SK-N-SH (cell line): ENCODE measurements around the gene SLC2A3. TPM values are rescaled to one million over a fixed set of nuclear protein-coding genes. Genes with fewer than 3 reads are reported as not detected.

Source experiments
- CTCF ChIA-PET: fragments of 300-600, 350-600 bp; formaldehyde crosslinking; extraction: SDS; loops from one replicate; lab custom pipeline; 2021; lab: Yijun Ruan, JAX
- POLR2A ChIA-PET: fragments of 350-600 bp; sonication (Branson Sonifier 250); formaldehyde crosslinking; extraction: SDS; loops from one replicate; lab custom pipeline; 2020; ENCODE audit warnings: antibody characterized with exemption, inconsistent platforms; lab: Yijun Ruan, JAX
- DNase-seq: peaks from one replicate; pipeline ENCODE4 v3.0.0; 2012
- H2AFZ ChIP-seq: fragments of 200-600 bp; sonication (generic); 2 replicates; pipeline ENCODE4 v1.8.1; 2016; ENCODE audit warnings: antibody characterized with exemption, mild to moderate bottlenecking, low read depth
- H3F3A ChIP-seq: fragments of 200-600 bp; sonication (generic); replicated peaks from 2 replicates; pipeline ENCODE3; 2016; ENCODE audit warnings: antibody characterized with exemption, mild to moderate bottlenecking; ENCODE audit not compliant: insufficient read depth
- H3K27ac ChIP-seq, 2 experiments: fragments of 200-500 bp in 1 of 2; fragments of 200-600 bp in 1 of 2; sonication (Bioruptor generic) in 1 of 2; sonication (generic), shearing (Covaris generic) in 1 of 2; 2 replicates each; pipeline versions ENCODE4 v1.5.1 to v1.6.1; 2014 to 2016; ENCODE audit warnings: low read depth in 2 of 2, inconsistent platforms in 1 of 2, low read length in 1 of 2, mild to moderate bottlenecking in 1 of 2, mixed read lengths in 1 of 2
- H3K27me3 ChIP-seq: fragments of 200-600 bp; sonication (generic), shearing (Covaris generic); 2 replicates; pipeline ENCODE4 v1.6.1; 2016; ENCODE audit warnings: mixed run types; ENCODE audit not compliant: insufficient read depth
- H3K36me3 ChIP-seq, 2 experiments: fragments of 200-500 bp in 1 of 2; fragments of 200-600 bp in 1 of 2; sonication (Bioruptor generic) in 1 of 2; sonication (generic) in 1 of 2; replicated peaks in 1 of 2; 2 replicates each; pipeline versions ENCODE3 to v1.5.1; 2014 to 2016; ENCODE audit warnings: low read length in 1 of 2, mild to moderate bottlenecking in 1 of 2; ENCODE audit not compliant: insufficient read depth in 2 of 2, control insufficient read depth in 1 of 2
- H3K4me1 ChIP-seq, 2 experiments: fragments of 200-500 bp in 1 of 2; fragments of 200-600 bp in 1 of 2; sonication (Bioruptor generic) in 1 of 2; sonication (generic), shearing (Covaris generic) in 1 of 2; 2 replicates each; pipeline versions ENCODE4 v1.5.1 to v1.6.1; 2014 to 2016; ENCODE audit warnings: low read depth in 1 of 2, low read length in 1 of 2, mixed run types in 1 of 2; ENCODE audit not compliant: insufficient read depth in 2 of 2, control insufficient read depth in 1 of 2
- H3K4me2 ChIP-seq: fragments of 200-600 bp; sonication (generic), shearing (Covaris generic); 2 replicates; pipeline ENCODE4 v1.6.1; 2017; ENCODE audit warnings: mixed run types
- H3K4me3 ChIP-seq, 2 experiments: fragments of 200-500 bp in 1 of 2; fragments of 200-600 bp in 1 of 2; sonication (Bioruptor generic) in 1 of 2; sonication (generic), shearing (Covaris generic) in 1 of 2; 2 replicates each; pipeline versions ENCODE4 v1.5.1 to v1.8.1; 2014 to 2016; ENCODE audit warnings: low read depth in 2 of 2, inconsistent platforms in 1 of 2, low read length in 1 of 2, mild to moderate bottlenecking in 1 of 2, mixed read lengths in 1 of 2, moderate library complexity in 1 of 2
- H3K79me2 ChIP-seq: fragments of 200-600 bp; sonication (generic); 2 replicates; pipeline ENCODE4 v1.8.1; 2017; ENCODE audit warnings: mild to moderate bottlenecking; ENCODE audit not compliant: insufficient read depth
- H3K9ac ChIP-seq: fragments of 200-600 bp; sonication (generic); 2 replicates; pipeline ENCODE4 v1.6.1; 2017; ENCODE audit warnings: mixed run types
- H3K9me2 ChIP-seq: fragments of 200-600 bp; sonication (generic); 2 replicates; pipeline ENCODE4 v1.6.1; 2017; ENCODE audit warnings: mixed run types
- H3K9me3 ChIP-seq: fragments of 200-600 bp; sonication (generic); 2 replicates; pipeline ENCODE4 v1.6.1; 2017; ENCODE audit warnings: mixed run types, mild to moderate bottlenecking, moderate library complexity
- H4K20me1 ChIP-seq: fragments of 200-600 bp; sonication (generic); 2 replicates; pipeline ENCODE4 v1.6.1; 2017; ENCODE audit warnings: mild to moderate bottlenecking, mixed run types; ENCODE audit not compliant: insufficient read depth
- CTCF ChIP-seq: fragments of 200-600 bp; sonication (generic); IDR thresholded peaks from 2 replicates; pipeline ENCODE4 v1.6.1; 2017; ENCODE audit warnings: antibody characterized with exemption, mild to moderate bottlenecking, moderate library complexity
- ELF1 ChIP-seq: IDR thresholded peaks from 2 replicates; pipeline ENCODE4 v1.4.0; 2012
- FOSL2 ChIP-seq: IDR thresholded peaks from 2 replicates; pipeline ENCODE4 v1.4.0; 2012; ENCODE audit warnings: low read depth, mild to moderate bottlenecking, moderate library complexity, borderline replicate concordance
- GABPA ChIP-seq: IDR thresholded peaks from 2 replicates; pipeline ENCODE4 v1.4.0; 2012; ENCODE audit warnings: low read depth, mild to moderate bottlenecking
- GATA2 ChIP-seq: sonication (generic); formaldehyde crosslinking; IDR thresholded peaks from 2 replicates; pipeline ENCODE4 v1.5.0; 2020; ENCODE audit warnings: mild to moderate bottlenecking, missing genetic modification reagents
- IRF3 ChIP-seq: fragments of 150-350 bp; IDR thresholded peaks from 2 replicates; pipeline ENCODE4 v1.6.1; 2016; ENCODE audit warnings: mild to moderate bottlenecking, low read depth, low read length
- NFIC ChIP-seq: IDR thresholded peaks from 2 replicates; pipeline ENCODE4 v1.4.0; 2012; ENCODE audit warnings: borderline replicate concordance
- SIN3A ChIP-seq: IDR thresholded peaks from 2 replicates; pipeline ENCODE4 v1.6.1; 2012; ENCODE audit warnings: low read depth, mild to moderate bottlenecking, low read length, moderate library complexity, borderline replicate concordance
- SMC3 ChIP-seq: IDR thresholded peaks from 2 replicates; pipeline ENCODE4 v1.6.1; 2012; ENCODE audit warnings: low read depth, low read length, improper control_type of control experiment
- TAF1 ChIP-seq: IDR thresholded peaks from 2 replicates; pipeline ENCODE4 v1.6.1; 2012; ENCODE audit warnings: low read depth, mild to moderate bottlenecking, low read length, moderate library complexity, borderline replicate concordance
- YY1 ChIP-seq: IDR thresholded peaks from 2 replicates; pipeline ENCODE4 v1.4.0; 2012; ENCODE audit warnings: low read depth, mild to moderate bottlenecking
- ZBTB33 ChIP-seq: IDR thresholded peaks from 2 replicates; pipeline ENCODE4 v1.4.0; 2012; ENCODE audit warnings: low read depth, borderline replicate concordance
- WGBS: methylation state at CpG from one replicate; pipeline ENCODE4 v1.1.6; 2017; ENCODE audit warnings: low lambda C conversion rate; 5-methylcytosine and 5-hydroxymethylcytosine counted together
- polyA plus RNA-seq, 3 experiments: library from polyadenylated mRNA; depleted of rRNA; stranded (reverse); fragments of >200 nt; gene quantifications; 2 replicates each; pipeline ENCODE4 v1.2.3, GENCODE V29; 2012
- TF ChIP-seq, protein P1 (sequence below): IDR thresholded peaks from 2 replicates; pipeline ENCODE4 v1.4.0; 2012; ENCODE audit warnings: low read depth

SLC2A3 gene
- polyA plus RNA-seq, 1 of the 3 experiments (the other 2 are of a cell fraction), result 26.6 TPM

- POLR2A ChIA-PET, result no interaction called here
- no peaks in the 10 kb centered on the region for H3K9me2 ChIP-seq
- no peaks in the 10 kb centered on the region for H3K79me2 ChIP-seq
- H4K20me1 ChIP-seq, result no peaks in the 10 kb centered on the region
- H2AFZ ChIP-seq, result no peak overlapping the region
- no peaks in the 10 kb centered on the region for H3K4me1 ChIP-seq
- no peaks in the 10 kb centered on the region for H3K36me3 ChIP-seq
- H3K27ac ChIP-seq, result no peak overlapping the region
- no peak overlapping the region for H3K9ac ChIP-seq
- no peak for TF ChIP-seq FOSL2
- no peak for TF ChIP-seq ELF1
- TF ChIP-seq, protein P1, sequence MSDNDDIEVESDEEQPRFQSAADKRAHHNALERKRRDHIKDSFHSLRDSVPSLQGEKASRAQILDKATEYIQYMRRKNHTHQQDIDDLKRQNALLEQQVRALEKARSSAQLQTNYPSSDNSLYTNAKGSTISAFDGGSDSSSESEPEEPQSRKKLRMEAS, result no peak
- no peak for TF ChIP-seq YY1
- TF ChIP-seq IRF3, result no peak
- TF ChIP-seq SMC3, result no peak
- TF ChIP-seq GATA2 (CRISPR knock-in tag), result no peak
- TF ChIP-seq NFIC, result no peak
- no peak for TF ChIP-seq CTCF
- TF ChIP-seq, all 33 proteins: peak for 0
- WGBS, result 45% methylated on average over 8 of the region's 8 CpGs
- CTCF ChIA-PET, result no interaction called here
- H3F3A ChIP-seq, result no peaks in the 10 kb centered on the region
- no peaks in the 10 kb centered on the region for H3K9me3 ChIP-seq
- H3K4me3 ChIP-seq, result no peak overlapping the region
- H3K27me3 ChIP-seq, result peaks cover 6% of the 10 kb centered on the region; the same call in 1 of the 2 replicates
- DNase-seq, result no peak
- H3K4me2 ChIP-seq, result no peak overlapping the region
These were observed 58.6 kb downstream of the SLC2A3 start for GRCh38 chr12:7877420-7877819.

- Histone ChIP-seq H3K9me2 (no peaks in the 10 kb centered on the region), H3K4me2 (no peak within 1 kb of the TSS), H3K4me3 (no peak within 1 kb of the TSS), H3K9me3 (no peaks in the 10 kb centered on the region), H3K27ac (no peak within 1 kb of the TSS), H3K27me3 (peaks cover 14% of the 10 kb centered on the region; the same call in 1 of the 2 replicates), H4K20me1 (no peaks in the 10 kb centered on the region), H2AFZ (no peak within 1 kb of the TSS), H3K4me1 (no peaks in the 10 kb centered on the region), H3K79me2 (no peaks in the 10 kb centered on the region), H3F3A (peaks cover 10% of the 10 kb centered on the region), H3K36me3 (no peaks in the 10 kb centered on the region), H3K9ac (no peak within 1 kb of the TSS)
- DNase-seq, result no peak
- WGBS, result 49% methylated on average over 61 of the region's 65 CpGs
- CTCF ChIA-PET, result no interaction called here
- TF ChIP-seq ZBTB33 (no peak), SIN3A (no peak), TAF1 (no peak), GABPA (no peak)
- POLR2A ChIA-PET, result no interaction called here
These were observed 63.2 kb downstream of the SLC2A3 start, which contains the start of gene SLC2A14 for GRCh38 chr12:7872566-7873319. Gene SLC2A14, minus strand, starts transcription at chr12:7872915. Its CDS starts 3,035 bp downstream, at chr12:7869880.
